ENCODE measurements around the gene ZFP62.
A peak's percentile ranks its signal among the peaks of the same experiment; 100 is the strongest.

Gene ZFP62

DNA sequence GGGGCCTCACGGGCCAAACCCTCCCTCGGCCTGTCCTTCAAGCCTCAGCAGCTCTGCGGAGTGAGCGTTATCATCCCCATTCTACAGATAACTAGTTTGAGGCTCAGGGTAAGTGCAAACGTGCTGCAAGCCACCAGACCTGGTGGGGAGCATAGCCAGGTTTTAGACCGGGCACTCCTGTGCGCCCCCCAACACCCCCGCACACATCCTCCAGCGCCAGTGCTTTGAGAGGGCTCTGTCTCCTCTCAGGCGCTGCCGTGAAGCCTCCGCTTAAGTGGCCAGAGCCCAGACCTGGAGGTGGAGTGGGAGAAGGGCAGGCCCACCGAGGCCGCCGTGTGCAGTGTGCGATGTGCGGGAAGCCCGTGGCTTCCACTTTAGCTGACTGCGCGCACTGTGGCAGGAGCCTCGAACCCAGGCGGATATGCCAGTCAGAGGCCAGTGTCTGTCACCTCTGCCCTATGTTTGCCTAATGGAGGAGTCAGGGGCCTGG lies 56.9 kb downstream of the ZFP62 start:
- peak overlapping the region; percentile 78 for H3K4me3 ChIP-seq (ENCODE audit: insufficient read depth, low read length, poor library complexity, severe bottlenecking)
- H4K20me1 ChIP-seq (ENCODE audit: low read depth, low read length), result peaks cover 13% of the 10 kb centered on the region; the same call in 1 of the 2 replicates
- peaks cover 28% of the 10 kb centered on the region for H3F3A ChIP-seq (ENCODE audit: insufficient read depth)
- H3K9me2 ChIP-seq (replicated peaks; ENCODE audit: insufficient read depth, low read length), result no peaks in the 10 kb centered on the region
- TF ChIP-seq, protein P1, sequence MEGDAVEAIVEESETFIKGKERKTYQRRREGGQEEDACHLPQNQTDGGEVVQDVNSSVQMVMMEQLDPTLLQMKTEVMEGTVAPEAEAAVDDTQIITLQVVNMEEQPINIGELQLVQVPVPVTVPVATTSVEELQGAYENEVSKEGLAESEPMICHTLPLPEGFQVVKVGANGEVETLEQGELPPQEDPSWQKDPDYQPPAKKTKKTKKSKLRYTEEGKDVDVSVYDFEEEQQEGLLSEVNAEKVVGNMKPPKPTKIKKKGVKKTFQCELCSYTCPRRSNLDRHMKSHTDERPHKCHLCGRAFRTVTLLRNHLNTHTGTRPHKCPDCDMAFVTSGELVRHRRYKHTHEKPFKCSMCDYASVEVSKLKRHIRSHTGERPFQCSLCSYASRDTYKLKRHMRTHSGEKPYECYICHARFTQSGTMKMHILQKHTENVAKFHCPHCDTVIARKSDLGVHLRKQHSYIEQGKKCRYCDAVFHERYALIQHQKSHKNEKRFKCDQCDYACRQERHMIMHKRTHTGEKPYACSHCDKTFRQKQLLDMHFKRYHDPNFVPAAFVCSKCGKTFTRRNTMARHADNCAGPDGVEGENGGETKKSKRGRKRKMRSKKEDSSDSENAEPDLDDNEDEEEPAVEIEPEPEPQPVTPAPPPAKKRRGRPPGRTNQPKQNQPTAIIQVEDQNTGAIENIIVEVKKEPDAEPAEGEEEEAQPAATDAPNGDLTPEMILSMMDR (IDR thresholded peaks at IDR 0.05; ENCODE audit: insufficient read depth, low read length, poor library complexity, severe bottlenecking), result no peak
- no peak for TF ChIP-seq EZH2phosphoT487 (conservative IDR thresholded peaks at IDR 0.05; ENCODE audit: low read length)
- peak overlapping the region; percentile 68 for H3K9ac ChIP-seq (ENCODE audit: low read length)
- peaks cover 59% of the 10 kb centered on the region for H3K79me2 ChIP-seq (ENCODE audit: insufficient read depth, low read length)
- no peaks in the 10 kb centered on the region for H3K9me3 ChIP-seq (ENCODE audit: insufficient read depth, low read length)
- H3K27me3 ChIP-seq (ENCODE audit: low read length), result no peaks in the 10 kb centered on the region
- H3K36me3 ChIP-seq (ENCODE audit: low read length), result no peaks in the 10 kb centered on the region
- peak overlapping the region; percentile 92 for H3K27ac ChIP-seq (ENCODE audit: low read depth, low read length)
- peak overlapping the region; percentile 96 for H3K4me2 ChIP-seq (ENCODE audit: low read depth, low read length, poor library complexity, severe bottlenecking)
- H2AFZ ChIP-seq (ENCODE audit: low read depth, low read length, severe bottlenecking), result peak overlapping the region; percentile 54

DNA sequence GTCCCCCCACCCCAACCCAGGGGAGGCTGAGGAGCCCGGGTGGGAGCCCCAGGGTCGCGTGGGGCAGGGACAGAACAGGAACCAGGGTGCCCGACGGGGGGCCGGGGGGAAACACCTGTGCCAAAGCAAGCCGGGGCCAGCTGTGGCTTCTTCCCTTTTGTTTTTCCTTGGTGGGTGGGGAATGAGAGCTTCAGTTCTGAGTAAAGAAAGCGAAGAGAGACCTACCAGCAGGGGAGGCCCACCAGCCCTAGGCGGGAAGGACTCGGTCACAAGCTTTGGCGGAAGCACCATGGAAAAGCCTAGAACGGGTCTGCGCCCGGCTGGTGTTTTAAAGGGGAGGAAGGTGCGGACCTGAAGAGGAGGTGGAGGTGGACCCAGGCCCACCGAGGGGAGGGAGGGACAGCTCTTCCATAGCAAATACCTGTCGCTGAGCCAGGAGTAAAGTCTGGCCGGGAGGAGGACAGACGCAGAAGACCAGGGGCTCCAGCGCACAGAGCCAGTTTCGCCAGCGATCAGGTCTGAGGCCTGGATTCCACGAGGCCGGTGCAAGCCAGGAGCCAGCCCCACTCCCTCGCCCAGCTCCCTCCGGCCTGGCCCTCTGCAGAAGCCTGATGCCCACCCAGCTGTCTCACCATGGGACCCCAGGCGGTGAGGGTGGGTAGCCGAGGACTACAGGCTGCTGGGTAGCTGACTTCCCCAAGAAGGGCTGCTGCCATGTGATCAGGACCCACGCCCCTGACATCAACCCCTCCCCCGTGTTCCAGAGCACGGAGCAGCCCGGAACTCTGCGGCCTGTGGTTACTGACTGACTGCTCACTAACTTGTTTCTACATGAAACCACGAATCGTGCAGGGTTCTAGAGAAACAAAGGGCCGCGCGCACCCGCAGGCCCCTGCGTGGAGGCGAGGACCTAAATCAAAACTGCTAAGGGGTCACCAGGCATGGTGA lies 57.6 kb downstream of the ZFP62 start:
- no peaks in the 10 kb centered on the region for H3K9me3 ChIP-seq (ENCODE audit: insufficient read depth, low read length)
- peak overlapping the region; percentile 68 for H3K9ac ChIP-seq (ENCODE audit: low read length)
- peak overlapping the region; percentile 96 for H3K4me2 ChIP-seq (ENCODE audit: low read depth, low read length, poor library complexity, severe bottlenecking)
- H3K36me3 ChIP-seq (ENCODE audit: low read length), result no peaks in the 10 kb centered on the region
- H3K27me3 ChIP-seq (ENCODE audit: low read length), result no peaks in the 10 kb centered on the region
- peak overlapping the region; percentile 54 for H2AFZ ChIP-seq (ENCODE audit: low read depth, low read length, severe bottlenecking)
- peak overlapping the region; percentile 78 for H3K4me3 ChIP-seq (ENCODE audit: insufficient read depth, low read length, poor library complexity, severe bottlenecking)
- peaks cover 20% of the 10 kb centered on the region; the same call in 1 of the 2 replicates for H4K20me1 ChIP-seq (ENCODE audit: low read depth, low read length)
- peaks cover 28% of the 10 kb centered on the region for H3F3A ChIP-seq (ENCODE audit: insufficient read depth)
- peak overlapping the region; percentile 92 for H3K27ac ChIP-seq (ENCODE audit: low read depth, low read length)
- H3K9me2 ChIP-seq (replicated peaks; ENCODE audit: insufficient read depth, low read length), result no peaks in the 10 kb centered on the region
- no peak for TF ChIP-seq EZH2phosphoT487 (conservative IDR thresholded peaks at IDR 0.05; ENCODE audit: low read length)
- TF ChIP-seq, protein P1 (IDR thresholded peaks at IDR 0.05; ENCODE audit: insufficient read depth, low read length, poor library complexity, severe bottlenecking), result no peak
- H3K79me2 ChIP-seq (ENCODE audit: insufficient read depth, low read length), result peaks cover 60% of the 10 kb centered on the region

DNA sequence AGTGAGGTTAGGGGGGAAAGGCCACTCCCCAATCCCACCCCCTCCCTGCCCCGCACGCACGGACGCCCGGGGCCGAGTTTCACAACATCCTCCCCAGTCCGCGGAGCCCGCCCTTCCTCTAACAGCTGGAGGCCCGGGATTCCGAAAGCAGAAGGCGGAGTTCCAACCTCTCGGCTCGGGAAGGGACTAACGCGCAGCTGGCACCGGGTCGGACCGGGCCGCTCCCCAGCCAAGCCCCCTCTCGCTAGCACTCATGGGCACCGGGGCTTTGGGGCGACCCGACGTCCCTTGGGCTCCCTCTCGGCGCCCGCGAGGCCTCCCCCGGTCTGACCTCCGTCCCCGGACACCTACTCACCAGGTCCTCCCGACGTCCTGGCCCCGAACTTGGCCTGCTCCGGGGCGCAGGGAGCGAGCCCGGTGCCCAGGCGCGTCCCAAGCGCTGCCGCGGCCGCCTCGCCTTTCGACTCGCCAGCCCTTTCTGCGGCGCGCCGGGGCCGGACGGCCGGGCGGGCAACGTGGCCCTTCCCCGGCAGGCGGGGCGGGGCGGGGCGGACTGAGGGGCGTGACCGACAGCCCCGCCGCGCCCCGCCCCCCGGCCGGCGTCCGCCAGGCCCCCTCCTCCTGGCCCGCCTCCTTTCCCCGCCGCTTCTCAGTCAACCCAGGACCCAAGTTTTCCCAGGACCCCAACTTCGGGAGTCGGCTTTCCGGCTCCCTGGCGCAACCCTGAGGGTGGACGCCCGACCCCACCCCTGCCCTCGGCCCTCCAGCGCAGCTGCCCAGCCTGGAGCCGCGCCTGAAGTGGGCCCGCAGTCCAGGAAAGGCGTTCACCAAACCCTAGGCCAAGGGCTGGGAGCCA lies 58.5 kb downstream of the ZFP62 start, which contains the start of gene MGAT1:
Gene MGAT1 (minus strand): TSS at position 482 of the 856 bp plus-strand sequence. CDS start 9,835 bp downstream, outside the sequence.
- Histone ChIP-seq H3K9ac (ENCODE audit: low read length) (peak within 1 kb of the TSS; percentile 68), H3K9me3 (ENCODE audit: insufficient read depth, low read length) (no peaks in the 10 kb centered on the region), H3K4me3 (ENCODE audit: insufficient read depth, low read length, poor library complexity, severe bottlenecking) (peak within 1 kb of the TSS; percentile 78), H3K27me3 (ENCODE audit: low read length) (no peaks in the 10 kb centered on the region), H3K79me2 (ENCODE audit: insufficient read depth, low read length) (peaks cover 62% of the 10 kb centered on the region), H2AFZ (ENCODE audit: low read depth, low read length, severe bottlenecking) (peak within 1 kb of the TSS; percentile 54), H3F3A (ENCODE audit: insufficient read depth) (peaks cover 28% of the 10 kb centered on the region), H4K20me1 (ENCODE audit: low read depth, low read length) (peaks cover 20% of the 10 kb centered on the region; the same call in 1 of the 2 replicates), H3K27ac (ENCODE audit: low read depth, low read length) (peak within 1 kb of the TSS; percentile 92), H3K4me2 (ENCODE audit: low read depth, low read length, poor library complexity, severe bottlenecking) (peak within 1 kb of the TSS; percentile 96), H3K9me2 (replicated peaks; ENCODE audit: insufficient read depth, low read length) (no peaks in the 10 kb centered on the region), H3K36me3 (ENCODE audit: low read length) (no peaks in the 10 kb centered on the region)
- no peak for TF ChIP-seq EZH2phosphoT487 (conservative IDR thresholded peaks at IDR 0.05; ENCODE audit: low read length)
- TF ChIP-seq, protein P1 (IDR thresholded peaks at IDR 0.05; ENCODE audit: insufficient read depth, low read length, poor library complexity, severe bottlenecking), result no peak
